GM21786 (cell line): ENCODE results near the gene TRAM1L1.

Experiments
- ATAC-seq: cut with Tn5 transposase; IDR thresholded peaks from one replicate; pipeline ENCODE4 v1.9.1; 2021; ENCODE audit not compliant: unreplicated experiment

Gene TRAM1L1

DNA sequence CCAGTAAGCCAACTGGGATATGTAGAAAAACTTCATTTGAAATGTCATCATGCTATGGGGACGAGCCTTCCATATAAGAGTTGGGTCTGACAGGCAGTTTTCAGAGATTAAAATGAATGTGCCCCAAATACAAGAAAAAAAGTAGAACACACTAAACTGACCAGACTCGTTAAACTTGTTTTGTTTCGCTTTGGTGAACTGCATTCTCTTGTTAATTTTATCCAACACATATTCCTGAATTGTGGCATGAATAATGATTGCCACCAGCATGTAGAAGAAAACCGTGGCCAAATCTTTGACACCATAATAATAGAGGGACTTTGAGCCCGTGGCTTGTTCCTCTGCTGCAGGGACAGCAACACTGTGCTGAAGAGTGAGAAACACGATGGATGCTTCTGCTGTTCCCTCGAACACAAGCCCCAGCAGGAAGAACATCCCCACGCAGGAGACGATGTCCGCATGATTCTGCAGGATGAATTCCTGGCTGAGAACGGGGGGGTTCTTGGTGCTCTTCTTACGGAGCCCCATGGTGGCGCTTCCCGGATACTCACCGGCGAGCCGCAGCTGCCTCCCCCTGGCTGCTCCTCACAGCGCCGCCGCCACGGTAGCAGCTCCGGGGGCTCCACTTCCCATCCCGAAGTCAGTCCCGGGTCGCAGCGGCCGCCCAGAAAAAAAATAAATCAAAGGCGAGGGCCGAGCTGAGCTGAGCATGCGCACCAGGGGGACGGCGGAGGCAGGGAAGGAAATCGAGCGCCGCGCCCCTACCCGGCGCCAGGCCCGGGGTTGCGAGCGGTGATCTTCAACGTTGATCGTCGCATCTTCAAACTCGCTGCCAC is at the start of gene TRAM1L1:
TSS of gene TRAM1L1 (minus strand) at position 711 of the 836 bp plus-strand sequence. CDS start at position 528, 183 bp downstream.
- peak; percentile 62 for ATAC-seq

DNA sequence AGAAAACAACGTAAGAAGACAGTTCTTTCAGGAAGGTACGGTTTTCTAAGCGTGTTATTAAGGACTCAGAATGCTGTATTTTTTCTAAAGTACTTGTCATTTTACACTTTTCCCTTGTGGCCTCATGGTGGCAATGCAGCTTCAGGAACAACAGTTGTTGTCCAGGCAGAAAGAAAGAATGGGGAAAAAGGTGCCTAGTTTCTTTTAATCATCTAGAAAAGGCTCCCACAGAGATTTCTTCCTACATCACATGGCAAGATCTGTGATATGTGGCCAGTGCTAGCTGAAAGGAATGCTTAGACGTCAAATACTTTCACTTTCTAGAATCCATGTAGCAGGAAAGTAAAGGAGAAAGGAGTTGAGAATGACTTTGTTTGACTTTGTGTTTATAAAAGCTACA is 49.0 kb upstream of the TRAM1L1 start:
- peak; percentile 82 for ATAC-seq

DNA sequence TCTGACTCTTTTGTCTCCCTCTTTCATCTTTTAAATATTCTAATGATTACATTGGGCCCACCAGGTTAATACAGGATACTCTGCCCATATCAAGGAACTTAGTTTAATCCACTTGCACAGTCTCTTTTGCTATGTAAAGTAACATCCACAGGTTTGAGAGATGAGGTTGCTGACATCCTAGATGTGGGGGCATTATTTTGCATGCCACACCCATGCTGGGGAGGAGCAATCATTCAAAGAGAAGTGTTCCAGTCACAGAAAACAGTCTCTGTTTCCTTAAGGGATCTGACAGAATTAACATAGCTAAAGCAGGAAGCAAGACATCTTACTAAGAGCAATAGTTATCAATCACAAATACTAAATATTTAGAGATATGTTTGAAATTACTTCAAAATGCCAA is 11.5 kb upstream of the TRAM1L1 start:
- no peak for ATAC-seq

DNA sequence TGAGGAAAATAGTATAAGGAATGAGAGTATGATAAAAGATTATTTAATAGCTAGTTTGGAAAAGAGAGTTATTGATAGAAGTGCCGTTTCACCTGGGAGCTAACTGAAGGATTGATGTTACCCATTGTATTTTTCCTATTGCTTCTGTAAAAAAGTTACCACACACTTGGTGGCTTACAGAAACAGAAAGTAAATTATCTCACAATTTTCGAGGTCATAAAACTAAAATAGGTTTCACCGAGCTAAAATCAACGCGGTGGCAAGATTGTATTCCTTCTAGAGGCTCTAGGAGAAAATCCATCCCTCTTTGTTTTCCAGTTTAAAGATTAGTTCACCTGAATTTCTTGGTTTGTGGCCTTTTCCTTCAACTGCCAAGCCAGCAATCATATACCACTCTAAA is 11.1 kb upstream of the TRAM1L1 start:
- ATAC-seq = no peak

DNA sequence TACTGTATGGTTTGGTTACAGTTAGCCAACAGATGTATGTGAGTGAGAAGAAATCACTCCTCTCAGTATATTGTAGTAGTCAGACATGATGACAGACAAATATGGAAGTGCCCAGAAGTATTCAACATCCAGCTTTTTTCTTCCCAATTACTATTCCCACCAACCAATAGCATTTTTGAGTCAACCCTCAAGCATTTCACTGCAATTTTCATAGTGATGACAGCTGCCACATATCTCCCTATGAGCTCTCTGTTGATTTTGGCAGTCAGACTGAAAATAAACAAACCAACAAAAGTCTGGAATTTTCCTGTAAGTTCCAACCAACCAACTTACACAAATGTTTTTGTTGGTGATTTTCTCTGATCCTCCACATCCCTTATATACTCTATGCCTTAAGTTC is 8.2 kb upstream of the TRAM1L1 start:
- no peak for ATAC-seq

GRCh38 chr4:117077760-117078159 is 7.6 kb downstream of the TRAM1L1 start:
- no peak for ATAC-seq

DNA sequence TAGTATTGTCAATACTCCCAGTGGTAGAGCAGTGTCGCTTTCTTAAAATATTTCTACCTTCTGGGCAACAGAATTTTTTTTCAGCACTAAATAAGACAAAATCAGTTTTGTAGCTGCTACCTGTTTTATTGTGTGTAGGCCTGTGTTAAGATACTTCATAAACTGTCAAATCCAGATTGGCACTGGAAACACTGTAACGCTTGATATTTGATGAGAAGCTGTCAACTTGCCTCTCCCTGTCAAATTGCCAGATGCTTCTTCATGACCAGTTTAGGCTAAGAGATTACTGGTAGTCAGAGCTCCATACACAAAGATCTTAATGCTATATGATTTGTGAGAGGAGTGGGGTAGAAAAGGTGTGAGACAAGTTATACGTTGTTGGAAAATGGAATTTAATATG is 17.3 kb downstream of the TRAM1L1 start:
- no peak for ATAC-seq

DNA sequence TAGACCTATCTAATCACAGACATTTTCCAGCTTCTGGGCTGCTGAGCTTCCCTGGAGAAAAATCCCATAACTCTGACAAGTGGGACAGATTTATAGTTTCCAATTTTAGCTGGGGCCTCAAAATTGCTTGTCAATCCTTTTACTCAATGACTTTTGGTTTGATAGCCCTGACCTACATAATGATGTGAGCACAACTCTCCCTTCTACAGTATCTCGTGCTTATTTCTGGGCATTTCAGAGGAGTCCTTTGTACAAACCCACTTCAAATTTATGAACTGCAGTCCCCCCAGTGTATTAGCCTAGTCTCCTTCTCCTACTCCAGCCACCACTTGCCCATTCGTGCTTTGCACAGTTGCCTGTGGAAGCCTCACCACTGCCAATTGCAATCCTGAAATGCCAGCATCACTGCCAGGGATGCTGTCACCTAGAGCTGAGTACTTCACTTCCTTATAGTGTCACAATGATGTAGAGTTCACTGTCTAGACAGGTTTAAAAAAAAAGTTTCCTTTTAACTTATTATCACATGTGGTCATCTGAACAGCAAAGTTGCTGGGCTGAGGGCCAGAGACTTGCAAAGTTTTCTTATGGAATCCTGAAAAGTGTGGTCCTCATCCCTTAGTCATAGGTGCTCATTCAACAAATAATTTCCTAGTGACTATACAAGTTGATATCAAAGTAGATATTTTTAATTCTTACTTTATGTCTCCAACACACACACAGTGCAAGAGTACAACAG is 21.2 kb downstream of the TRAM1L1 start:
- no peak for ATAC-seq

GRCh38 chr4:117042962-117043361 is 42.4 kb downstream of the TRAM1L1 start:
- no peak for ATAC-seq
